Measurements from ENCODE around the gene CDC42EP5. TPM values are rescaled to one million over a fixed set of nuclear protein-coding genes. Genes with fewer than 3 reads are reported as not detected.

Gene CDC42EP5
- total and polyA plus RNA-seq, 7 donors, result 1.1 to 7.4 (median 5.0) TPM

- H3K36me3 ChIP-seq (ENCODE audit: insufficient read depth in 1 of 2, low read depth in 1 of 2), result peaks cover 0 to 23% of the 10 kb centered on the region in 2 donors
- no peak overlapping the region for H3K4me3 ChIP-seq
- 50 to 60% (median 53%) methylated on average over 15 of the region's 15 CpGs for WGBS, 3 donors
- no peak overlapping the region for H3K27ac ChIP-seq
- ATAC-seq (peak in 2 of 4 donors; percentile 35 to 44), DNase-seq (no peak)
- intact Hi-C loops (cut with DNase I), result no loop called here
- H3K4me1 ChIP-seq, result no peaks in the 10 kb centered on the region
- TF ChIP-seq CTCF (IDR thresholded peaks at IDR 0.05), result no peak
- no peaks in the 10 kb centered on the region for H3K9me3 ChIP-seq
- H3K27me3 ChIP-seq (ENCODE audit: insufficient read depth in 3 of 3, low read length in 2 of 3), result no peaks in the 10 kb centered on the region
Measured at GRCh38 chr19:54439174-54439851, 33.8 kb downstream of the CDC42EP5 start.

GRCh38 chr19:54436628-54437252 lies 36.4 kb downstream of the CDC42EP5 start:
- H3K4me3 ChIP-seq, result no peak overlapping the region
- no peaks in the 10 kb centered on the region for H3K9me3 ChIP-seq
- peaks cover 0 to 8% of the 10 kb centered on the region in 2 donors for H3K36me3 ChIP-seq (ENCODE audit: insufficient read depth in 1 of 2, low read depth in 1 of 2)
- WGBS, 3 donors, result 49 to 65% (median 61%) methylated on average over 10 of the region's 10 CpGs
- no peak for TF ChIP-seq CTCF (IDR thresholded peaks at IDR 0.05)
- peak in 2 of 4 donors; percentile 45 to 70 for ATAC-seq
- H3K27ac ChIP-seq, result no peak overlapping the region
- DNase-seq, result no peak
- H3K4me1 ChIP-seq, result no peaks in the 10 kb centered on the region
- intact Hi-C loops (cut with DNase I), result no loop called here
- H3K27me3 ChIP-seq (ENCODE audit: insufficient read depth in 3 of 3, low read length in 2 of 3), result peaks cover 0 to 8% (median 2%) of the 10 kb centered on the region in 3 donors

GRCh38 chr19:54436031-54436523 lies 37.0 kb downstream of the CDC42EP5 start:
- Histone ChIP-seq H3K27me3 (ENCODE audit: insufficient read depth in 3 of 3, low read length in 2 of 3) (peaks cover 0 to 8% (median 5%) of the 10 kb centered on the region in 3 donors), H3K4me1 (no peaks in the 10 kb centered on the region), H3K9me3 (no peaks in the 10 kb centered on the region), H3K4me3 (no peak overlapping the region), H3K36me3 (ENCODE audit: insufficient read depth in 1 of 2, low read depth in 1 of 2) (peaks cover 0 to 8% of the 10 kb centered on the region in 2 donors), H3K27ac (no peak overlapping the region)
- 29 to 46% (median 43%) methylated on average over 14 to 15 of the region's 15 CpGs for WGBS, 3 donors
- no peak for DNase-seq
- intact Hi-C loops (cut with DNase I), result no loop called here
- peak in 3 of 4 donors; percentile 18 to 49 (median 38) for ATAC-seq
- TF ChIP-seq CTCF (IDR thresholded peaks at IDR 0.05), result no peak

- WGBS, 3 donors, result 26 to 44% (median 36%) methylated on average over 12 to 16 of the region's 16 CpGs
- no peak for DNase-seq
- Histone ChIP-seq H3K27ac (no peak overlapping the region), H3K9me3 (no peaks in the 10 kb centered on the region), H3K4me1 (no peaks in the 10 kb centered on the region), H3K27me3 (ENCODE audit: insufficient read depth in 3 of 3, low read length in 2 of 3) (peaks cover 0 to 8% (median 6%) of the 10 kb centered on the region in 3 donors), H3K36me3 (ENCODE audit: insufficient read depth in 1 of 2, low read depth in 1 of 2) (peaks cover 0 to 6% of the 10 kb centered on the region in 2 donors), H3K4me3 (no peak overlapping the region)
- ATAC-seq, result peak; percentile 5 to 23 (median 21)
- TF ChIP-seq CTCF (IDR thresholded peaks at IDR 0.05), result no peak
- intact Hi-C loops (cut with DNase I), result no loop called here
Measured at GRCh38 chr19:54435551-54436016, 37.5 kb downstream of the CDC42EP5 start.
